ENCODE results near the gene SYNPO2. TPM values are rescaled to one million over a fixed set of nuclear protein-coding genes. Genes with fewer than 3 reads are reported as not detected.

Gene SYNPO2
- total RNA-seq, 1 experiment from 2014 or later, result 0.61 TPM

- Mint-ChIP-seq H3K4me1 (ENCODE audit: insufficient read depth, unreplicated experiment) (no peaks in the 10 kb centered on the region), H3K4me3 (ENCODE audit: unreplicated experiment) (no peak overlapping the region), H3K36me3 (ENCODE audit: insufficient read depth, unreplicated experiment) (no peaks in the 10 kb centered on the region), H3K27ac (ENCODE audit: low read depth, unreplicated experiment) (no peak overlapping the region), H3K27me3 (ENCODE audit: insufficient read depth, unreplicated experiment) (peaks cover 11% of the 10 kb centered on the region), H3K9me3 (ENCODE audit: unreplicated experiment) (no peaks in the 10 kb centered on the region)
- POLR2A ChIA-PET, result no interaction called here
- TF ChIP-seq CTCF (IDR thresholded peaks at IDR 0.05; ENCODE audit: unreplicated experiment), result no peak
- no TSS peak for BruUV-seq (replicated peaks)
- no peak for DNase-seq (ENCODE audit: unreplicated experiment)
- CTCF ChIA-PET, result no interaction called here
- intact Hi-C loops (cut with micrococcal nuclease), result no loop called here
These were observed 60.0 kb downstream of the SYNPO2 start for GRCh38 chr4:118948545-118949144.

- ChIA-PET CTCF (interaction anchor here (0.6 to 0.7 kb wide), 2 partner anchors 18 to 366 kb away, joined by 3 read pairs; no protein-coding TSS in a partner anchor), POLR2A (interaction anchor here (0.9 kb wide), 1 partner anchor 204 kb away, joined by 3 read pairs; no protein-coding TSS in a partner anchor)
- no TSS peak for BruUV-seq (replicated peaks)
- no peaks in the 10 kb centered on the region for H3K9me3 Mint-ChIP-seq (ENCODE audit: unreplicated experiment)
- no peaks in the 10 kb centered on the region for H3K36me3 Mint-ChIP-seq (ENCODE audit: insufficient read depth, unreplicated experiment)
- H3K4me1 Mint-ChIP-seq (ENCODE audit: insufficient read depth, unreplicated experiment), result peaks cover 2% of the 10 kb centered on the region
- peaks cover 11% of the 10 kb centered on the region for H3K27me3 Mint-ChIP-seq (ENCODE audit: insufficient read depth, unreplicated experiment)
- no peak overlapping the region for H3K27ac Mint-ChIP-seq (ENCODE audit: low read depth, unreplicated experiment)
- H3K4me3 Mint-ChIP-seq (ENCODE audit: unreplicated experiment), result no peak overlapping the region
- no peak for DNase-seq (ENCODE audit: unreplicated experiment)
- intact Hi-C loops (cut with micrococcal nuclease), result no loop called here
- no peak for TF ChIP-seq CTCF (IDR thresholded peaks at IDR 0.05; ENCODE audit: unreplicated experiment)
These were observed 61.6 kb downstream of the SYNPO2 start for GRCh38 chr4:118950224-118950623.

- BruUV-seq (replicated peaks), result no TSS peak
- H3K27ac Mint-ChIP-seq (ENCODE audit: low read depth, unreplicated experiment), result no peak overlapping the region
- H3K36me3 Mint-ChIP-seq (ENCODE audit: insufficient read depth, unreplicated experiment), result no peaks in the 10 kb centered on the region
- peaks cover 11% of the 10 kb centered on the region for H3K27me3 Mint-ChIP-seq (ENCODE audit: insufficient read depth, unreplicated experiment)
- H3K4me1 Mint-ChIP-seq (ENCODE audit: insufficient read depth, unreplicated experiment), result peaks cover 8% of the 10 kb centered on the region
- no peak overlapping the region for H3K4me3 Mint-ChIP-seq (ENCODE audit: unreplicated experiment)
- CTCF ChIA-PET, result no interaction called here
- DNase-seq (ENCODE audit: unreplicated experiment), result no peak
- no peak for TF ChIP-seq CTCF (IDR thresholded peaks at IDR 0.05; ENCODE audit: unreplicated experiment)
- no peaks in the 10 kb centered on the region for H3K9me3 Mint-ChIP-seq (ENCODE audit: unreplicated experiment)
- POLR2A ChIA-PET, result no interaction called here
- intact Hi-C loops (cut with micrococcal nuclease), result no loop called here
These were observed 62.4 kb downstream of the SYNPO2 start for GRCh38 chr4:118950929-118951570.

- Mint-ChIP-seq H3K4me1 (ENCODE audit: insufficient read depth, unreplicated experiment) (peaks cover 8% of the 10 kb centered on the region), H3K36me3 (ENCODE audit: insufficient read depth, unreplicated experiment) (no peaks in the 10 kb centered on the region), H3K27ac (ENCODE audit: low read depth, unreplicated experiment) (no peak overlapping the region), H3K9me3 (ENCODE audit: unreplicated experiment) (no peaks in the 10 kb centered on the region), H3K27me3 (ENCODE audit: insufficient read depth, unreplicated experiment) (no peaks in the 10 kb centered on the region), H3K4me3 (ENCODE audit: unreplicated experiment) (no peak overlapping the region)
- no peak for TF ChIP-seq CTCF (IDR thresholded peaks at IDR 0.05; ENCODE audit: unreplicated experiment)
- POLR2A ChIA-PET, result interaction anchor here (0.7 kb wide), 1 partner anchor 16 kb away, joined by 3 read pairs; no protein-coding TSS in a partner anchor
- DNase-seq (ENCODE audit: unreplicated experiment), result no peak
- BruUV-seq (replicated peaks), result no TSS peak
- CTCF ChIA-PET, result interaction anchor here (0.6 to 1.7 kb wide), 9 partner anchors 9 to 870 kb away, joined by 3 to 8 read pairs (median 4); no protein-coding TSS in a partner anchor
- intact Hi-C loops (cut with micrococcal nuclease), result no loop called here
These were observed 64.6 kb downstream of the SYNPO2 start for GRCh38 chr4:118953276-118953675.

All from MCF 10A (cell line).